GM19467 (cell line): ENCODE results near the gene SKAP2.

Experiments used
- ATAC-seq: cut with Tn5 transposase; IDR thresholded peaks from one replicate; pipeline ENCODE4 v1.9.1; 2021; ENCODE audit warnings: mild to moderate bottlenecking, moderate library complexity; ENCODE audit not compliant: unreplicated experiment

SKAP2 gene

DNA sequence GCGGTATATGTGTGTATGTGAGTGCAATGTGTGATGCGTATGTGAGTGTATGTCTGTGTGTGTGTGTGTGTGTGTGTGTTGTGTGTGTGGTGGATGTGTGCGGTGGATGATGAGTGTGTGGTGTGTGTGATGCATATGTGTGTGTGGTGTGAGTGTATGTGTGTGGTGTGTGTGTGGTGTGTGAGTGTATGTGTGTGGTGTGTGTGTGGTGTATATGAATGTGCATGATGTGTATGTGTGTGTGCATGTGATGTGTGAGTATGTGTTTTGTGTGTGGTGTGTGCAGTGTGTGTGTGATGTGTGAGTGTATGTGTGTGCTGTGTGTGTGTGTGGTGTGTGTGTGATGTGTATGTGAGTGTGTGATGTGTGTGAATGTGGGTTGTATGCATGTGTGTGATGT, 222.0 kb downstream of the SKAP2 start:
- ATAC-seq, result no peak

GRCh38 chr7:26639695-26640094, 224.7 kb downstream of the SKAP2 start:
- ATAC-seq, result no peak

- no peak for ATAC-seq
Measured at GRCh38 chr7:26639111-26639510, 225.3 kb downstream of the SKAP2 start.

GRCh38 chr7:26638140-26638539, 226.2 kb downstream of the SKAP2 start:
- no peak for ATAC-seq

- ATAC-seq, result no peak
Measured at GRCh38 chr7:26637610-26638009, 226.8 kb downstream of the SKAP2 start.

- no peak for ATAC-seq
Measured at GRCh38 chr7:26636808-26637207, 227.6 kb downstream of the SKAP2 start.

- ATAC-seq, result no peak
Measured at GRCh38 chr7:26633557-26633956, 230.8 kb downstream of the SKAP2 start.

DNA sequence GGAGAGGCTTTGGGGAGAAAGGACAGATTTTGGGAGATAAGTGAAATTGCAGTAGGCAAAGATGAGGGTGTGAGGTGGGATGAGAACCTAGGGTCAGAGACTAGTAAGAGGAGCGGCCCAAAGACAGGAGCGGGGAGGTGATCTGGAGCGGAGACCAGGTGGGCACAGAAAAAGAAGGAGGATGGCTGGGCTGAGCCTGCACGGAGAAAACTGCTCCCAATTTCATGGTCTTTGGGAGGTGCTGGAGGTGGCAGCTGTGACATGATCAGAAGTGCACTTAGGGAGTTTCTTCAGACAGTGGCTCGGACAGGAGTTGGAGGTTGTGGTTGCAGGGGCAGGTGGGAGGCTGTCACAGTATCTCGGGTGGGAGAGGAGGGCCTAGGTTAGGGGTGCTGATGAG, 232.8 kb downstream of the SKAP2 start:
- no peak for ATAC-seq

GRCh38 chr7:26630941-26631580, 233.3 kb downstream of the SKAP2 start:
- ATAC-seq, result no peak

GRCh38 chr7:26630361-26630760, 234.0 kb downstream of the SKAP2 start:
- no peak for ATAC-seq

GRCh38 chr7:26629696-26630095, 234.7 kb downstream of the SKAP2 start:
- no peak for ATAC-seq

- no peak for ATAC-seq
Measured at GRCh38 chr7:26627891-26628341, 236.5 kb downstream of the SKAP2 start.

- no peak for ATAC-seq
Measured at GRCh38 chr7:26627221-26627620, 237.2 kb downstream of the SKAP2 start.

DNA sequence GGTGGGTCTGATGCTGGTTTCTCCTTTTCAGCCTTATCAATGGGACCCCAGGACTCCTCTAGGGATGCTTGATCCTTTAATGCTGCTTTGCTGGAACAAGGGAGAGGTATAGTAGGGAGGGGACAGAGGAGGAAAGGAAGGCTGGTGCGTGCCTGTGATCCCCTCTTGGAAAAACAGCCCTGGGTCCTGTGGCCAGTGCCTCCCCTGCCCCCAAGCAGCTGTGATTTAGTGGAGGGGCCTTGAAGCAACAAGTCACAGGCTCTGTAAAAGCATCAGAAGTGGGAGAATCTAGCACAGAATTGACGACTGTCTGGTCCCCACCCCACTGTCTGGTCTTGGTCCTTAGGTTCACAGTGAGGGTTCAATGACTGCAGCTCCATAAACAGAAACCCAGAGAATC, 237.7 kb downstream of the SKAP2 start:
- ATAC-seq, result no peak

GRCh38 chr7:26626156-26626555, 238.2 kb downstream of the SKAP2 start:
- no peak for ATAC-seq

- ATAC-seq, result no peak
Measured at GRCh38 chr7:26625286-26625685, 239.1 kb downstream of the SKAP2 start.

- ATAC-seq, result no peak
Measured at GRCh38 chr7:26624839-26625238, 239.6 kb downstream of the SKAP2 start.

GRCh38 chr7:26624431-26624830, 240.0 kb downstream of the SKAP2 start:
- no peak for ATAC-seq

GRCh38 chr7:26620352-26620751, 244.0 kb downstream of the SKAP2 start:
- no peak for ATAC-seq

DNA sequence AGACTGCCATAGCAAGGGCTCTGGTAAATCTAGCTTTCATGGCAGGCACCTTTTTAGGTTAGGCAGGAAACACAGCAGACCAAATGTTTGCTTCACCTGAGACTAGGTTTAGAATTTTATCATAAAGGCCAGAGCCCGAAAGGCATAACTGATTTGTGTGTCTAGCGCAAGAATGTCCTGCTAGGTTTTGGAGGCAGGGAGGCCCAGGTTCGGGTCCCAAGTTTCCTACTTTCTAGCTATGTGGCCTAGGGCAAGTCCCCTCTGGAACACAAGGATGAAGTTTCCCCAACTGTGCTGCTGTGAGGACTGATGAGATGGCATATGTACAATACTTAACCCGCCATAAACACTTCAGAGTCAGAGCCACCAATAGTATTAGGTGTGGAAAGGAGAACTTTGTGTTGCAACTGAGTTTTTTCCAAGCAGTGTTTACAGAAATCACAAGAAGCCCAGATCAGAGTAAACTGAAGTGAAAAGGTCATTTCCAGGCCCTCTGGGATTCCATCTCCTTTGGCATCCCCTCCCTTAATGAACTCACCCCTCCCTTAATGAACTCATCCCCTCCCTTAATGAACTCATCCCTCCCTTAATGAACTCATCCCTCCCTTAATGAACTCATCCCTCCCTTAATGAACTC, 244.9 kb downstream of the SKAP2 start:
- no peak for ATAC-seq

GRCh38 chr7:26618898-26619297, 245.5 kb downstream of the SKAP2 start:
- no peak for ATAC-seq

DNA sequence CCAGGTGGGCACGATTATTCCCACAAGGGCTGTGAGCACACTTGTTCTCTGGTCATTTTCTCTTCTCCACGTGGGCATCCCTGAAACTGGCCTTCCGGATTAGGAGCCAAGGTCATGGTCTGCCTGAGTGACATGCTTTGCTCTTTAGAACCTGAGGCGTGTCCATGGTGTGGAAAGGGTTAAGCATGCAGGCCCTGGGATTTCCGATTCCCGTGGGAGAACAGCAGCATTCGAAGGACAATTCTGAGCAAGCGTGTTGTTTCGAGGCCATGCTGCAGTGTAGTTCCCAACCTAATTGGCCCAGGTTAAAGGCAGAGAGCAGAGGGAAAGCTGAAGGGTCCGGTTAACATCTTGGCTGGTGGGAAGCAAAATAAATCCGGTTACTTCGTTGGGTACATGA, 245.9 kb downstream of the SKAP2 start:
- ATAC-seq, result no peak
